ENCODE data around the gene ALG11.
"Not testable (repeated sequence)": the region's sequence is repeated elsewhere in the genome, so short reads cannot be mapped to it uniquely, and the experiment has no call there.

GRCh38 chr13:51984904-51985303 lies 27.3 kb upstream of the ALG11 start:
- not testable (repeated sequence) for TF ChIP-seq YY1 (IDR thresholded peaks at IDR 0.05; ENCODE audit: insufficient read depth, insufficient read length); ZNF274 (IDR thresholded peaks at IDR 0.05; ENCODE audit: low read depth, low read length)

Data from NT2/D1 (cell line).